Measurements from ENCODE around the gene SYT12.

The SYT12 gene

DNA sequence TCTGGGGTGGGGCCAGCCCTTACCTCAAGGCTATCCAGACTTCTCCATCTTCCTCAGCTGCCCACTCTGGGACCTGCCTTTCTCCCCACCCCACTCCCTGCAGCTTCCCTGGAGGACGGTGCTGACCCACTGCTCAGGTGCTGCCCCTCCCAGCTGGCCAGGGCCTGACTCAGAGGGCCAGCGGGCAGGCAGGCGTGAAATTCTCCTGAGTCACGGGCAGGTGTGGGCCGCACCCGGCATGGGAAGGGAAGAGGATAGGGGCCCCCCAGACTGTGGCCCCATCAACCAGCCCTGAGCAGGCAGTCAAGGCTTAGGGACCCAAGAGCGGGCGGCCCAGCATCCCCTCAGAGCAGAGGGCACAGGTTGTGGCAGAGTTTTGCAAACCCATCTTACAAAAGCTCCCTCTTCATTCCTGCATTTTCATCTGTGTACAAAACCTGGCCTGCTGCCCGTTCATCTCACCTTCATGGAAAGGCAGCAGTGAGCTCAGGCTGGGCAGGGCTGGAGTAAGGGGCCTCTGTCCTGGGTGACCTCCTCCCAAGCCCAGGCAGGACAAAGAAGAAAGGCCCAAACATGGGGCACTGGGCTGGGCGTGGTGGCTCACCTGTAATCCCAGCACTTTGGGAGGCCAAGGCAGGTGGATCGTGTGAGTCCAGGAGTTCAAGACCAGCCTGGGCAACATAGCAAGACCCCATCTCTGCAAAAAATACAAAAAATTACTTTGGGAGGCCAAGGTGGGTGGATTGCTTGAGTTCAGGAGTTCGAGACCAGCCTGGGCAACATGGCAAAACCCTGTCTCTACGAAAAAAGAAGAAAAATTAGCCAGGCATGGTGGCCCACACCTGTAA is 39.8 kb downstream of the SYT12 start:
- H3K4me3 ChIP-seq (ENCODE audit: low read length), result no peak overlapping the region
- H3K9me3 ChIP-seq (ENCODE audit: control insufficient read depth, low read length), result no peaks in the 10 kb centered on the region
- H3K9ac ChIP-seq (ENCODE audit: low read length), result no peak overlapping the region
- H3K4me1 ChIP-seq (ENCODE audit: control insufficient read depth, insufficient read depth, low read length), result no peaks in the 10 kb centered on the region
- no peak for DNase-seq (ENCODE audit: low read depth)
- no peaks in the 10 kb centered on the region for H3K27me3 ChIP-seq (replicated peaks; ENCODE audit: control insufficient read depth, insufficient read depth, low read length)
- no peaks in the 10 kb centered on the region for H3K36me3 ChIP-seq (ENCODE audit: control insufficient read depth, insufficient read depth, low read length, severe bottlenecking)

DNA sequence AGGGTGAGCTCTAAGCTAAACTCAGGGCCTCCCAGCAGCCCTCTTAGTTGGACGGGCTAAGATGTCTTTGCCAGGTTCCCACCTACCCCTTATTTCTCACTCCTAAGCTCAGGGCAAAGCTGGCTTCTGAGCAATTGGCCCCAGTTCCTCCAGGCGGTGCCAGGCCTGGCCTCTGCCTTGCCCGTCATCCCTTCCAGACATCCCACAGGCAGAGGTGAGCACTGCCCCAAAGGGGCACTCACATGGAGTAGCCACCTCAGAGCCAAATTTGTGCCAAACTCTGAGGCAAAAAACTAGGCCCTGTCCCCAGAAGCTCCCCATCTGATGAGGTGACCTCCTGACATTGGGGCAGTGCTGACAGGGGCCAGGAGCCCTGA is 43.4 kb downstream of the SYT12 start:
- no peak overlapping the region for H3K4me3 ChIP-seq (ENCODE audit: low read length)
- DNase-seq (ENCODE audit: low read depth), result no peak
- H3K9ac ChIP-seq (ENCODE audit: low read length), result no peak overlapping the region
- no peaks in the 10 kb centered on the region for H3K36me3 ChIP-seq (ENCODE audit: control insufficient read depth, insufficient read depth, low read length, severe bottlenecking)
- H3K27me3 ChIP-seq (replicated peaks; ENCODE audit: control insufficient read depth, insufficient read depth, low read length), result no peaks in the 10 kb centered on the region
- H3K4me1 ChIP-seq (ENCODE audit: control insufficient read depth, insufficient read depth, low read length), result no peaks in the 10 kb centered on the region
- H3K9me3 ChIP-seq (ENCODE audit: control insufficient read depth, low read length), result no peaks in the 10 kb centered on the region

DNA sequence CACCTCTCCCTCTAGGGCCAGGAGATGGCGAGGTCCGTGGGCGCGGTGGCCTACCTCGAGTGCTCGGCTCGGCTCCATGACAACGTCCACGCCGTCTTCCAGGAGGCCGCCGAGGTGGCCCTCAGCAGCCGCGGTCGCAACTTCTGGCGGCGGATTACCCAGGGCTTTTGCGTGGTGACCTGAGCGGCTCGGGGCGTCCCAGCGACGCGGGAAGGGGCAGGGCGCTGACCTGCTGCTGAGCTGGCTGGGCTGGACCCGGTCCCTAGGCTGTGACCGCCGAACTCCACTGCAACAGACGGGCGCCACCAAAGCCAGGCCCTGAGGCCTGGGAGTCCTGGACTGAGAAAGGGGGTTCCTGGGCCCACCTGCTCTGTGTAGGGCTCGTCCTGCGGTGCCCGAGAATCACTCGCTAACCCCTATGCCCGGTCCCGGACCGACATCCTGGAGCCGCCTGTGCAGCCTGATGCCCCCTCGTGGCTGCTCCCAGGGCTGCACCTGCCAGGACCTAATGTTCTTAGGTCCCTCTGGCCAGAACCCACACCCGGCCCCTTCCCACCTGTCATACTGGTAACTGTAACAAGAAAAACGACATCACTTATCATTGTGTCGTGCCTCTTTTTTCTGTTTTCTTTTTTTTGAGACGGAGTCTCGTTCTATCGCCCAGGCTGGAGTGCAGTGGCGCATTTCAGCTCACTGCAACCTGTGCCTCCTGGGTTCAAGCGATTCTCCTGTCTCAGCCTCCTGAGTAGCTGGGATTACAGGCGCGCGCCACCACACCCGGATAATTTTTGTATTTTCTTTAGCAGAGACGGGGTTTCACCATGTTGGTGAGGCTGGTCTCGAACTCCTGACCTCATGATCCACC is 48.7 kb downstream of the SYT12 start:
- H3K27me3 ChIP-seq (replicated peaks; ENCODE audit: control insufficient read depth, insufficient read depth, low read length), result no peaks in the 10 kb centered on the region
- H3K9me3 ChIP-seq (ENCODE audit: control insufficient read depth, low read length), result no peaks in the 10 kb centered on the region
- no peak overlapping the region for H3K9ac ChIP-seq (ENCODE audit: low read length)
- DNase-seq (ENCODE audit: low read depth), result peak; percentile 58
- peak overlapping the region; percentile 23 for H3K4me3 ChIP-seq (ENCODE audit: low read length)
- H3K4me1 ChIP-seq (ENCODE audit: control insufficient read depth, insufficient read depth, low read length), result no peaks in the 10 kb centered on the region
- H3K36me3 ChIP-seq (ENCODE audit: control insufficient read depth, insufficient read depth, low read length, severe bottlenecking), result no peaks in the 10 kb centered on the region

DNA sequence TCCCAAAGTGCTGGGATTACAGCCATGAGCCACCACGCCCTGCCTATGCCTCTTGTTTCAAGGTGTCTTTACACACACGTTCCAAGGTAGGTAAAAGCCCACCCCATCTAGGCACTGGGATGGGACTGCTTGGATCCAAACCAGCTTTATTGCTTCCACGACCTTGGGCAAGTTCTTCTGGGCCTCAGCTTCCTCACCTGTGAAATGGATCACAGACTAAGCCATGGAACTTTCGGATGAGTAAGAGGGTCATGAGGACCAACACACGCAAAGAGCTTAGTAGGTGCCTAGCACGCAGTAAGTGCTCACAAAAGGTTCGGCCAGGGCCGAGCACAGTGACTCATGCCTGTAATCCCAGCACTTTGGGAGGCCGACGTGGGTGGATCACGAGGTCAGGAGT is 49.4 kb downstream of the SYT12 start:
- Histone ChIP-seq H3K4me3 (ENCODE audit: low read length) (no peak overlapping the region), H3K36me3 (ENCODE audit: control insufficient read depth, insufficient read depth, low read length, severe bottlenecking) (no peaks in the 10 kb centered on the region), H3K27me3 (replicated peaks; ENCODE audit: control insufficient read depth, insufficient read depth, low read length) (no peaks in the 10 kb centered on the region), H3K4me1 (ENCODE audit: control insufficient read depth, insufficient read depth, low read length) (no peaks in the 10 kb centered on the region), H3K9me3 (ENCODE audit: control insufficient read depth, low read length) (no peaks in the 10 kb centered on the region), H3K9ac (ENCODE audit: low read length) (no peak overlapping the region)
- no peak for DNase-seq (ENCODE audit: low read depth)

DNA sequence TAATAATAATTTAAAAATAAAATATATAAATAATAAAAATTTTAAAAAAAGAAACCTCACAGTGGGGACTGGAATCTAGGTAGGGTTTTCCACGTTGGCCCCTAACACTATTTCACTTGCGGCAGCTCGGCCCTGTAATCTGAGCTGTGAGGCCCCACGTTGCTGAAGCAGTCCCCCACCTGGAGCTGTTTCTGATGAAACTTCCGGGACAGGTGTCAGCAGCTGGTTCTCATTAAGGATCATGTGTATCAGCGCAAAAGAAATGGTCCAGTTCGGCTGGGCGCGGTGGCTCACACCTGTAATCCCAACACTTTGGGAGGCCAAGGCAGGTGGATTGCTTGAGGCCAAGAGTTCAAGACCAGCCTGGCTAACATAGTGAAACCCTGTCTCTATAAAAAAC is 51.0 kb downstream of the SYT12 start:
- H3K27me3 ChIP-seq (replicated peaks; ENCODE audit: control insufficient read depth, insufficient read depth, low read length), result no peaks in the 10 kb centered on the region
- no peaks in the 10 kb centered on the region for H3K4me1 ChIP-seq (ENCODE audit: control insufficient read depth, insufficient read depth, low read length)
- DNase-seq (ENCODE audit: low read depth), result no peak
- H3K9me3 ChIP-seq (ENCODE audit: control insufficient read depth, low read length), result no peaks in the 10 kb centered on the region
- no peak overlapping the region for H3K9ac ChIP-seq (ENCODE audit: low read length)
- H3K36me3 ChIP-seq (ENCODE audit: control insufficient read depth, insufficient read depth, low read length, severe bottlenecking), result no peaks in the 10 kb centered on the region
- no peak overlapping the region for H3K4me3 ChIP-seq (ENCODE audit: low read length)

DNA sequence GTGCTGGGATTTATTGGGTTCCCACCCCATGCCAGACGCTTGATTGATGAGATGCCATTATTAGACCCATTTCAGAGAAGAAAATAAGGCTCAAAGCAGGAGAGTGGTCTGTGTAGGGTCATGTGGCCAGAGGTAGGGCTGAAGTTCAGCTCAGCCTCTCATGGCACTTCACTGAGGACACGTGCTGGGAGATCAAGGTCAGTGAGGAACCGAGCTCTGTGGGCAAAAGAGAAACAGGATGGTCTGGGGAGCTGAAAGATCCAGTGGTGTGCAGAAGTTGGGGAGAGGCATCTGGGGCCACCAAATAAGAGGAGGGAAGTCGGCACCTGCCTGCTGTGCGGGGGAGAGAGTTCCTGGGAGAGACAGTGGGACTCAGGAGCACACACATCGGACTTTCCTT is 53.3 kb downstream of the SYT12 start:
- H3K4me1 ChIP-seq (ENCODE audit: control insufficient read depth, insufficient read depth, low read length), result no peaks in the 10 kb centered on the region
- no peak overlapping the region for H3K9ac ChIP-seq (ENCODE audit: low read length)
- no peaks in the 10 kb centered on the region for H3K9me3 ChIP-seq (ENCODE audit: control insufficient read depth, low read length)
- H3K36me3 ChIP-seq (ENCODE audit: control insufficient read depth, insufficient read depth, low read length, severe bottlenecking), result no peaks in the 10 kb centered on the region
- no peak overlapping the region for H3K4me3 ChIP-seq (ENCODE audit: low read length)
- no peaks in the 10 kb centered on the region for H3K27me3 ChIP-seq (replicated peaks; ENCODE audit: control insufficient read depth, insufficient read depth, low read length)
- DNase-seq (ENCODE audit: low read depth), result no peak

DNA sequence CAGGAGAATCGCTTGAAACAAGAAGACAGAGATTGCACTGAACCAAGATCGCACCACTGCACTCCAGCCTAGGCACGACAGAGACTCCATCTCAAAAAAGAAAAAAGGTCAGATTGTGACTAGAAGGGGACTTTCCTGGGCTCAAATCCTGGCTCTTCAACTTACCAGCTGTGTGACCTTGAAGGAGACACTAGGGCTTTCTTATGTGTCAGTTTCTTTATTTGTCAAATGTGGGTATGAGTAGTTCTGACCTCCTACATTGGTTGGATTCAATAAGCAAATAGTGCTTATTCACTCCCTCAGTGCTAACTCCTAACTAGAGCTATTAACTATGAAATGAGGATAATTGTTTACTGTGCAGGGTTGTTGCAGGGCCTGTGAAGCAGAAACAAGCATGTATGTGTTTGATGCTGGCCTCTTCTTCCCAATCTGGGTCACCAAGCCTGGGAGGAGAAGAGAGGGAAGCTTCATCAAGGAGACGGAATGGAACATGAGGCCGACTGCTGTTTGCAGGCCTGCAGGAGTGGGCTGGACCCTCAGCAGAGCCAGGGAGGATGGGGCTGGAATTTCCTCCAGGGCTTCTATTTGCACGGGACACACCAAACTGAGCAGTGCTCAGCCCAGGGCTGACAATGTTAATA is 56.3 kb downstream of the SYT12 start:
- Histone ChIP-seq H3K27me3 (replicated peaks; ENCODE audit: control insufficient read depth, insufficient read depth, low read length) (no peaks in the 10 kb centered on the region), H3K9ac (ENCODE audit: low read length) (no peak overlapping the region), H3K4me3 (ENCODE audit: low read length) (no peak overlapping the region), H3K4me1 (ENCODE audit: control insufficient read depth, insufficient read depth, low read length) (peaks cover 6% of the 10 kb centered on the region), H3K36me3 (ENCODE audit: control insufficient read depth, insufficient read depth, low read length, severe bottlenecking) (no peaks in the 10 kb centered on the region), H3K9me3 (ENCODE audit: control insufficient read depth, low read length) (no peaks in the 10 kb centered on the region)
- DNase-seq (ENCODE audit: low read depth), result no peak

DNA sequence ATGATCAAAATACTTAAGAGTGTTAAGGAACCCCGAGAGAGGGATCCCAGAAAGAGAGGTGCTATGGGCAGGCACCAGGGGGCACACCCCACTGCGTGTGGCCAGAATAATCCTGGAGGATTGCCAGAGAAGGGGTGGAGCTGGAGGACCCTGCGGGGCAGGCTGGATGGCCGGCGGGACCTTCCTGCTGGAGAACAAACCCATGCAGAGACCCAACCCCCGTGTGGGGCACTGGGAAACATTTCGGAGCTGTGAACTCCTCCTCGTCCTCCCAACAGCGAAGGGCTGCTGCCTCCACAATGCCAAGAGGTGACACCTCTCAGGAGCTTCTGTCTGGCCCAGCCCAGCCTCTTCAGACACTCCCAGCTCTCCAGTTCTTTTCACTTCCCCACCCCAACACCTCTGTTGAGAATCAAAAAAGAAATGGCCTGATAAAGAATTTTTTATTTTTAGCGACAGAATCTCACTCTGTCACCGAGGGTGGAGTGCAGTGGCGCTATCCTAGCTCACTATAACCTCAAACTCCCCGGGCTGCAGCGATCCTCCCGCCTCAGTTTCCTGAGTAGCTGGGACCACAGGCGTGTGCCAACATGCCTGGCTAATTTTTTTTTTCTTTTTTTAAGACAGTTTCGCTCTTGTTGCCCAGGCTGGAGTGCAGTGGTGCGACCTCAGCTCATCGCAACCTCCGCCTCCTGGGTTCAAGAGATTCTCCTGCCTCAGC is 59.3 kb downstream of the SYT12 start:
- Histone ChIP-seq H3K9me3 (ENCODE audit: control insufficient read depth, low read length) (no peaks in the 10 kb centered on the region), H3K27me3 (replicated peaks; ENCODE audit: control insufficient read depth, insufficient read depth, low read length) (no peaks in the 10 kb centered on the region), H3K4me3 (ENCODE audit: low read length) (no peak overlapping the region), H3K36me3 (ENCODE audit: control insufficient read depth, insufficient read depth, low read length, severe bottlenecking) (no peaks in the 10 kb centered on the region), H3K4me1 (ENCODE audit: control insufficient read depth, insufficient read depth, low read length) (peaks cover 6% of the 10 kb centered on the region), H3K9ac (ENCODE audit: low read length) (no peak overlapping the region)
- DNase-seq (ENCODE audit: low read depth), result peak; percentile 15

DNA sequence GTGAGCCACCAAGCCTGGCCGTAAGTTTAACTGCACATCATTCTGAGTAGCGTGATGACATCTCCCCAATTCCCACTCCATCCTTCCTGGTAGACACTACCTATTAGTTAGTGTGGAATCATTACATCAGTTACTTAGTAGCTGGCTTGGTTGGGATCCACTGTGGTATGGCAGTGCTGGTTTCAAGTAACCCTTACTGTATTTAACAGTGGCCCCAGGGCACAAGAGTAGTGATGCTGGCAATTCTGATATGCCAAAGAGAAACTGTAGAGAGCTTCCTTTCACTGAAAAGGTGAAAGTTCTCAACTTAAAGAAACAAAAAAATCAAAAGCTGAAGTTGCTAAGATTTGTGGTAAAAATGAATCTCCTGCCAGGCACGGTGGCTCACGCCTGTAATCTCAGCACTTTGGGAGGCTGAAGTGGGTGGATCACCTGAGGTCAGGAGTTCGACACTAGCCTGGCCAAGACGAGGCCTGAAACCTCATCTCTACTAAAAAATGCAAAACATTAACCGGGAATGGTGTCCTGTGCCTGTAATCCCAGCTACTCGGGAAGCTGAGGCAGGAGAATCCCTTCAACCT is 60.9 kb downstream of the SYT12 start:
- H3K9me3 ChIP-seq (ENCODE audit: control insufficient read depth, low read length), result no peaks in the 10 kb centered on the region
- H3K4me1 ChIP-seq (ENCODE audit: control insufficient read depth, insufficient read depth, low read length), result peaks cover 6% of the 10 kb centered on the region
- H3K27me3 ChIP-seq (replicated peaks; ENCODE audit: control insufficient read depth, insufficient read depth, low read length), result no peaks in the 10 kb centered on the region
- DNase-seq (ENCODE audit: low read depth), result no peak
- H3K4me3 ChIP-seq (ENCODE audit: low read length), result no peak overlapping the region
- no peaks in the 10 kb centered on the region for H3K36me3 ChIP-seq (ENCODE audit: control insufficient read depth, insufficient read depth, low read length, severe bottlenecking)
- H3K9ac ChIP-seq (ENCODE audit: low read length), result no peak overlapping the region

DNA sequence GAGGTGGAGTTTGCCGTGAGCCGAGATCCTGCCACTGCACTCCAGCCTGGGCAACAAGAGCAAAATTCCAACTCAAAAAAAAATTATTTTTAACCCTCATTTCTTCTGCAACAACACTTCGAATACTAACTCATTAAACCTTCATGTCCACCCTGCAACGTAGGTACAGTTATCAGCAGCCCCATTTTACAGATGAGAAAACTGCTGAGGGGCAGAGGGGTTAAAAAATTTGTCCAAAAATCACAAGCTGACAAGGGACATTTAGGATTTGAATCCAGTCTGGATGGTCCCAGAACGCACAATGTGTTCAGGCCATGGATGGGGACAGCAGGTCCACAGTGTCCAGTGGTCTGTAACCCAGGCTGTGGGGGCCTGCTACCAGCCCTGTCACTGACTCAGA is 62.7 kb downstream of the SYT12 start:
- DNase-seq (ENCODE audit: low read depth), result no peak
- Histone ChIP-seq H3K27me3 (replicated peaks; ENCODE audit: control insufficient read depth, insufficient read depth, low read length) (no peaks in the 10 kb centered on the region), H3K36me3 (ENCODE audit: control insufficient read depth, insufficient read depth, low read length, severe bottlenecking) (no peaks in the 10 kb centered on the region), H3K4me1 (ENCODE audit: control insufficient read depth, insufficient read depth, low read length) (peaks cover 6% of the 10 kb centered on the region), H3K9ac (ENCODE audit: low read length) (no peak overlapping the region), H3K9me3 (ENCODE audit: control insufficient read depth, low read length) (no peaks in the 10 kb centered on the region), H3K4me3 (ENCODE audit: low read length) (no peak overlapping the region)

Data from adipocyte (in vitro differentiated cells).